Esophagus muscularis mucosa (tissue), 3 donors: Measurements from ENCODE around the gene TAMALIN.

Experiments
- EP300 ChIP-seq: sonication (generic); formaldehyde crosslinking; IDR thresholded peaks from one replicate; pipeline ENCODE4 v1.6.1; 2017; ENCODE audit warnings: antibody characterized with exemption
- POLR2A ChIP-seq: fragments of 450-650 bp; IDR thresholded peaks from one replicate; pipeline ENCODE4 v1.6.1; 2017; ENCODE audit warnings: antibody characterized with exemption, moderate library complexity, mild to moderate bottlenecking, low read depth
- POLR2AphosphoS5 ChIP-seq, 2 donors: sonication (generic); formaldehyde crosslinking; IDR thresholded peaks; one replicate each; pipeline ENCODE4 v1.6.1; 2017; ENCODE audit warnings: antibody characterized with exemption in 2 of 2

GRCh38 chr12:51960488-51960887, 46.3 kb upstream of the TAMALIN start:
- TF ChIP-seq EP300 (no peak), POLR2A (no peak), POLR2AphosphoS5 (IDR thresholded peaks at IDR 0.05) (no peak)
